ENCODE measurements around the gene KNSTRN. TPM values are rescaled to one million over a fixed set of nuclear protein-coding genes. Genes with fewer than 3 reads are reported as not detected.

The KNSTRN gene
- total RNA-seq, 1 donor from 2014 or later = 152 TPM

GRCh38 chr15:40365624-40366456, 16.7 kb upstream of the KNSTRN start:
- Mint-ChIP-seq H3K4me3 (no peak overlapping the region), H3K27me3 (ENCODE audit: insufficient read depth, low read depth) (peaks cover 35% of the 10 kb centered on the region), H3K9me3 (no peaks in the 10 kb centered on the region), H3K27ac (no peak overlapping the region), H3K4me1 (peaks cover 4% of the 10 kb centered on the region), H3K36me3 (no peaks in the 10 kb centered on the region)
- Histone ChIP-seq H3K9me3 (ENCODE audit: low read depth) (no peaks in the 10 kb centered on the region), H3K4me3 (no peak overlapping the region), H3K27ac (no peak overlapping the region), H3F3A (ENCODE audit: low read depth) (no peaks in the 10 kb centered on the region), H3K9ac (no peak overlapping the region), H4K20me1 (ENCODE audit: low read depth) (no peaks in the 10 kb centered on the region), H3K27me3 (peaks cover 75% of the 10 kb centered on the region), H3K4me2 (no peak overlapping the region), H2AFZ (replicated peaks) (no peak overlapping the region), H3K79me2 (ENCODE audit: low read depth) (no peaks in the 10 kb centered on the region), H3K4me1 (no peaks in the 10 kb centered on the region), H3K36me3 (no peaks in the 10 kb centered on the region)
- TF ChIP-seq EZH2phosphoT487 (IDR thresholded peaks at IDR 0.05) (no peak), EZH2 (IDR thresholded peaks at IDR 0.05) (no peak), CTCF (IDR thresholded peaks at IDR 0.05) (no peak)
- DNase-seq (ENCODE audit: low spot score) = no peak

DNA sequence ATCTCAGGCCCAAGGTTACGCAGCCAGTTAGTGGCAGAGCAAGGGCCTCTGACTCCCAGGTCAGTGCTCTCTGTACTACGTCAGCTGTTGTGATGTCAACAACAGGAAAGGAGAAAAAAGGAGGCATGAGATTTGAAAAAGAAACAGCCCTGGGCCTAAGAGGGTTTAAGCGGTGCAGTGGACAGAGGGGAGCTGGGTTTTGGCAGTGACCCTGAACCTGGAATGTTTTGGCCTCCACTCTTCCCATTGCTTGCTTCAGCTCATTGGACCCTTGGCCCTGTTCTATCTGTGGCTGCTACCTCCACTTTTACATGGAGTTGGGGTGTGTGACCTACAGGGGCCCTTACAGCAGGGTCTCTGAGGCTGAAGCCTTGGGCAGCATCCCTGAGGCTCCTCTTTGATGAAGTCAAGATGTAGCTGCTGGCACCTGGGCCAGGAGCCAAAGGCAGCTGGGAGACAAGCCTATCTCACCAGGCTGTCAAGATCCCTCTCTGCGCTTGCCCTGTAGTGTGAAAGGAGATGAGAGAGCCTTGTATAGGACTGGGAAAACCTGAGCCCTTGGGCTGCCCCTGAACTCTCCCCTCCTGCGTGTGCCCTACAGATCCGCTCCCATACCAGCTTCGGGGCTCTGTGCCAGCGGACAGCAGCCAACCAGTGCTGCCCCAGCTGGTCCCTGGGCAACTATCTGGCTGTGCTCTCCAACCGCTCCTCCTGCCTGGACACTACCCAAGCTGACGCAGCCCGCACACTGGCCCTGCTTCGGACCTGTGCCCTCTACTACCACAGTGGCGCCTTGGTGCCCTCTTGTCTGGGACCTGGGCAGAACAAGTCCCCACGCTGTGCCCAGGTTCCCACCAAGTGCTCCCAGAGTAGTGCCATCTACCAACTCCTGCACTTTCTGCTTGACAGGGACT, 15.8 kb upstream of the KNSTRN start:
- Histone ChIP-seq H4K20me1 (ENCODE audit: low read depth) (no peaks in the 10 kb centered on the region), H3F3A (ENCODE audit: low read depth) (no peaks in the 10 kb centered on the region), H3K4me3 (no peak overlapping the region), H2AFZ (replicated peaks) (no peak overlapping the region), H3K79me2 (ENCODE audit: low read depth) (no peaks in the 10 kb centered on the region), H3K4me1 (no peaks in the 10 kb centered on the region), H3K9me3 (ENCODE audit: low read depth) (no peaks in the 10 kb centered on the region), H3K27me3 (peaks cover 71% of the 10 kb centered on the region), H3K36me3 (no peaks in the 10 kb centered on the region), H3K9ac (no peak overlapping the region), H3K4me2 (no peak overlapping the region), H3K27ac (no peak overlapping the region)
- peaks cover 4% of the 10 kb centered on the region for H3K4me1 Mint-ChIP-seq
- no peak overlapping the region for H3K4me3 Mint-ChIP-seq
- no peaks in the 10 kb centered on the region for H3K9me3 Mint-ChIP-seq
- H3K27me3 Mint-ChIP-seq (ENCODE audit: insufficient read depth, low read depth) = peaks cover 30% of the 10 kb centered on the region
- TF ChIP-seq EZH2phosphoT487 (IDR thresholded peaks at IDR 0.05) (no peak), CTCF (IDR thresholded peaks at IDR 0.05) (no peak), EZH2 (IDR thresholded peaks at IDR 0.05) (no peak)
- no peak overlapping the region for H3K27ac Mint-ChIP-seq
- H3K36me3 Mint-ChIP-seq = no peaks in the 10 kb centered on the region
- no peak for DNase-seq (ENCODE audit: low spot score)

DNA sequence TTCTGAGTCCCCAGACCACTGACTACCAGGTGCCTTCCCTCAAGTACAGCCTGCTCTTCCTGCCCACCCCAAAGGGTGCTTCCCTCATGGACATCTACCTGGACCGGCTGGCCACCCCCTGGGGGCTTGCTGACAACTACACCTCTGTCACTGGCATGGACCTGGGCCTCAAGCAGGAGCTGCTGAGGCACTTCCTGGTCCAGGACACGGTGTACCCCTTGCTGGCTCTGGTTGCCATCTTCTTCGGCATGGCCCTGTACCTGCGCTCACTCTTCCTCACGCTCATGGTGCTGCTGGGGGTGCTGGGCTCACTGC, 15.2 kb upstream of the KNSTRN start:
- no peak for TF ChIP-seq EZH2 (IDR thresholded peaks at IDR 0.05)
- TF ChIP-seq EZH2phosphoT487 (IDR thresholded peaks at IDR 0.05) = no peak
- no peak for TF ChIP-seq CTCF (IDR thresholded peaks at IDR 0.05)
- H3K36me3 ChIP-seq = no peaks in the 10 kb centered on the region
- no peak overlapping the region for H3K4me3 ChIP-seq
- H3K9ac ChIP-seq = no peak overlapping the region
- H3K9me3 ChIP-seq (ENCODE audit: low read depth) = no peaks in the 10 kb centered on the region
- H3K36me3 Mint-ChIP-seq = no peaks in the 10 kb centered on the region
- peaks cover 31% of the 10 kb centered on the region for H3K27me3 Mint-ChIP-seq (ENCODE audit: insufficient read depth, low read depth)
- H3K9me3 Mint-ChIP-seq = no peaks in the 10 kb centered on the region
- no peaks in the 10 kb centered on the region for H3K79me2 ChIP-seq (ENCODE audit: low read depth)
- no peak overlapping the region for H3K27ac ChIP-seq
- DNase-seq (ENCODE audit: low spot score) = no peak
- no peak overlapping the region for H3K27ac Mint-ChIP-seq
- no peaks in the 10 kb centered on the region for H4K20me1 ChIP-seq (ENCODE audit: low read depth)
- no peaks in the 10 kb centered on the region for H3K4me1 ChIP-seq
- H3K4me3 Mint-ChIP-seq = no peak overlapping the region
- peaks cover 65% of the 10 kb centered on the region for H3K27me3 ChIP-seq
- peak overlapping the region; percentile 55 for H2AFZ ChIP-seq (replicated peaks)
- H3K4me2 ChIP-seq = peak overlapping the region; percentile 81
- no peaks in the 10 kb centered on the region for H3F3A ChIP-seq (ENCODE audit: low read depth)
- H3K4me1 Mint-ChIP-seq = peaks cover 4% of the 10 kb centered on the region
